Activated naive CD8-positive, alpha-beta T cell (primary cell): ENCODE data around the gene CTDNEP1.

Source experiments
- H3K27ac Mint-ChIP-seq: one replicate; pipeline ENCODE4 v1.8.0; 2021; ENCODE audit warnings: mixed read lengths
- H3K27me3 Mint-ChIP-seq: one replicate; pipeline ENCODE4 v1.8.0; 2021; ENCODE audit warnings: mixed read lengths
- H3K36me3 Mint-ChIP-seq: one replicate; pipeline ENCODE4 v1.8.0; 2021; ENCODE audit warnings: mixed read lengths
- H3K4me1 Mint-ChIP-seq: one replicate; pipeline ENCODE4 v1.8.0; 2021; ENCODE audit warnings: low read depth, mixed read lengths
- H3K4me3 Mint-ChIP-seq: one replicate; pipeline ENCODE4 v1.8.0; 2021; ENCODE audit warnings: mild to moderate bottlenecking, mixed read lengths
- H3K9me3 Mint-ChIP-seq: one replicate; pipeline ENCODE4 v1.8.0; 2021; ENCODE audit warnings: low read depth, mixed read lengths

CTDNEP1 gene

DNA sequence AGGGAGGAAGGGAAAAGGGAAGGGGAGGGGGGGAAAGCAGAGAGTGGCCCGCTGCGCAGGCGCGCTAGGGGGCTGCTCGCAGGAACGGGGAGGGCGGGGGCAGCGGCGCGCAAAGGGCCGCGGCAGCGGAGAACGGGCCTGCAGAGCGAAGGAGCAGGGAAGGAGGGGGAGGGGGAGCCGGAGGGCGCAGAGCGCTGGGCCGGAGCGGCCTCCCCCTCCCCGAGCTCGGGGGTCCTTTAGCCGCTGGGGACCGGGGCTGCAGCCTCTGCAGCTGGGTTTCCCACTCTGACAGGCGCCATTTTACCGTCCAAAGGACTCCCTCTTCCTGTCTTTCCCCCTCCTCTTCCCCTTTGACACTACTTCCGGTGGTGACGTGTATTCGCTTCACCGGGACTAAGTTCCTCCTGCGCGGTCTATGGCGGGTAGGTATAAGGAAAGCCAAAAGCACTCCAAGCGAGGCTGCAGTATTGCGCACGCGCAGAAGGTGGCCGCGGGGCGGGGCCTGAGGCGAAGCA is at the start of gene CTDNEP1:
Gene CTDNEP1 (minus strand): TSS at position 74 of the 515 bp plus-strand sequence. CDS start 438 bp downstream, outside the sequence.
- H3K27ac Mint-ChIP-seq = peak within 1 kb of the TSS; percentile 99
- H3K27me3 Mint-ChIP-seq = no peaks in the 10 kb centered on the region
- H3K4me1 Mint-ChIP-seq = peaks cover 36% of the 10 kb centered on the region
- no peaks in the 10 kb centered on the region for H3K9me3 Mint-ChIP-seq
- peak within 1 kb of the TSS; percentile 99 for H3K4me3 Mint-ChIP-seq
- H3K36me3 Mint-ChIP-seq = peaks cover 7% of the 10 kb centered on the region

DNA sequence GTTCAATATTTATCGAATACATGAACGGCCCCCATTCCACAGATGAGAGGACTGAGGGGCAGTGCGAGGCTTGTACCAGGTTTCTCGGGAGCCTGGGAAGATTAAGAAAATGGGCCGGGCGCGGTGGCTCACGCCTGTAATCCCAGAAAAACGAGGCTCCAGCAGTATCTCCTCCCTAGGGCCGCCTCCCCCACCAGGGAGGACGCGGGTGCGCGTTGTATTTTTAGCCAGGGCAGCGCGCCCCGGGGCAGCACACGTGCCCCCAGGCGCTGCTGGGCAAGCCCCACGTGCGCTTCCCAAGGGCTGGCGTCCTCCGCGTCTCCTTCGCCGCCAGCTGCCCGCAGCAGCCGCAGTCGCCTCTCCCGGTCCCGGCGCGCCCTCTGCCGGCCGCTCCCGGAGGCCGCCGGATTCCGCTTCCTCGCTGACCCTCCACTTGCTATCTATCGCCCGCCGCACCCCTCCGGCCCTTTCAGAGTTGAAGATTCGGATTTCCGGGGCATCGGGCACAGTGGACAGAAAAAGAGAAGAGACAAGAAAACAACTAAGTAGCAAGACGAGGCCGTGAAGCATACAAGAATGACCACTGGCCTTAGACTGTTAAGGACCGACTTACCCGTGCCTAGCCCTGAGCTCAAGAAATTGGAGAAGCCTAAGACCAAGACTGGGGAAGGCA is 44.8 kb upstream of the CTDNEP1 start:
- Mint-ChIP-seq H3K4me3 (no peak overlapping the region), H3K27ac (no peak overlapping the region)

DNA sequence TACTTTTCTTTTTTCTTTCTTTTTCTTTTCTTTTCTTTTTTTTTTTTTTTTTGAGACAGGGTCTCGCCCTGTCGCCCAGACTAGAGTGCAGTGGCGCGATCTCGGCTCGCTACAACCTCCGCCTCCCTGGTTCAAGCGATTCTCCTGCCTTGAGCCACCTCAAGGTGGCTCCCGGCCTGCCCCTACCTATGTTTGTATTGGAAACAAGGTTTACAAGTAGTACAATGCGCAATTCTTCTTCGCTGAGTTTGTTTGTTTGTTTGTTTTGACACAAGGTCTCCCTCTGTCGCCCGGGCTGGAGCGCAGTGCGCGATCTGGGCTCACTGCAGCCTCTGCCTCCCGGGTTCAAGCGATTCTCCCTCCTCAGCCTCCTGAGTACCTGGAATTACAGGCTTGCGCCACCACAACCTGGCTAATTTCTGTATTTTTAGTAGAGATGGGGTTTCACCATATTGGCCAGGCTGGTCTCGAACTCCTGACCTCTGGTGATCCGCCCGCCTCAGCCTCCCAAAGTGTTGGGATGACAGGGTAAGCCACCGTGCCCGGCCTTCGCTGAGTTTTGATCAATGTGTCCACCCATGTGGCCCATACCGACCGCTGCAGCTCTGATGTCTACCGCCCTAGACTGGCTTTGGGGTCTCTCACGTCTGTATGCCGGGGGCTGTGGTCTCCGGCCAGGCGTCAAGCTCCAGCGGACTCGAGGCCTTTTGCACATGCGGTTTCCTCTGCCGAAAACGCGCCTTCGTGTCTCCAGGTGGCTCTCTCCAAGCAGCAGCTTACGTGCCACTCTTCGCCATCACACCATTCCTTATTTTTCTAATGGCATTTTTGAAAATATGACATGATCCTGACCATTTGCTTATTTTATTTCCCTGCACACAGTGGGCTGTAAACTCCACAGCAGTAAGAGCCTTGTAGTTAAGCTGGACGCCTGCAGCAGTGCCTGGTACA is 44.0 kb upstream of the CTDNEP1 start:
- peaks cover 23% of the 10 kb centered on the region for H3K4me1 Mint-ChIP-seq
- H3K27me3 Mint-ChIP-seq = peaks cover 3% of the 10 kb centered on the region
- H3K9me3 Mint-ChIP-seq = no peaks in the 10 kb centered on the region
- no peaks in the 10 kb centered on the region for H3K36me3 Mint-ChIP-seq
- peak overlapping the region; percentile 85 for H3K4me3 Mint-ChIP-seq
- peak overlapping the region; percentile 50 for H3K27ac Mint-ChIP-seq

More for the DNA sequence above, 44.8 kb upstream of the CTDNEP1 start:
- Mint-ChIP-seq H3K27me3 (peaks cover 3% of the 10 kb centered on the region), H3K36me3 (no peaks in the 10 kb centered on the region), H3K9me3 (no peaks in the 10 kb centered on the region), H3K4me1 (peaks cover 23% of the 10 kb centered on the region)

DNA sequence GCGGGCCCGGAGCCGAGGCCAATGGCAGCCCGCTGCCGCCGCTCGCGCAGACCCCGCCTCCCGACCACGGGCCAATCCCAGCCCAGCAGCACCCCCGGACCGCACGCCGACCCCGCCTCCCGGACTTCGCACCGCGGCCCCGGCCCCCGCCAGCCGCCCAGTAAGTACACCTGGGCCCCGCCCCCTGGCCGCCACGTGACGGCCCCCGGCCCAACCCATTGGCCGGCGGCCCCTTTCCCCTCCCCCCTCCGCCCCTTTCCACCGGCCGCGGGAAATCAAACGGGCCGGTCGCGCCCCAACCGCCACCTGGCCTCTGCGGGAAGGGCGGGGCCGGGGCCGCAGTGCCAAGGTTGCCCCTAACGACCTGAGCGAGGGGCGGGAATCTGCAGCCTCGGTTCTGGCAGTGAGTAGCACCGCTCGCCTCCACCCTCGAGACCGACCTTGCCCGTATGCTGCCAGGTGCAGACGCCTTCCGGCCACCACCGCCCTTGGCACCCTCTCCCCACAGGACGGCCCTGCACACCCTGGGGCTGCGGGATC is 43.1 kb upstream of the CTDNEP1 start, which contains the start of gene YBX2:
Gene YBX2 (minus strand): TSS at position 26 of the 540 bp plus-strand sequence. CDS start 139 bp downstream, outside the sequence.
- Mint-ChIP-seq H3K9me3 (no peaks in the 10 kb centered on the region), H3K4me1 (peaks cover 23% of the 10 kb centered on the region), H3K27ac (peak within 1 kb of the TSS; percentile 50), H3K27me3 (peaks cover 3% of the 10 kb centered on the region), H3K4me3 (peak within 1 kb of the TSS; percentile 85), H3K36me3 (no peaks in the 10 kb centered on the region)

DNA sequence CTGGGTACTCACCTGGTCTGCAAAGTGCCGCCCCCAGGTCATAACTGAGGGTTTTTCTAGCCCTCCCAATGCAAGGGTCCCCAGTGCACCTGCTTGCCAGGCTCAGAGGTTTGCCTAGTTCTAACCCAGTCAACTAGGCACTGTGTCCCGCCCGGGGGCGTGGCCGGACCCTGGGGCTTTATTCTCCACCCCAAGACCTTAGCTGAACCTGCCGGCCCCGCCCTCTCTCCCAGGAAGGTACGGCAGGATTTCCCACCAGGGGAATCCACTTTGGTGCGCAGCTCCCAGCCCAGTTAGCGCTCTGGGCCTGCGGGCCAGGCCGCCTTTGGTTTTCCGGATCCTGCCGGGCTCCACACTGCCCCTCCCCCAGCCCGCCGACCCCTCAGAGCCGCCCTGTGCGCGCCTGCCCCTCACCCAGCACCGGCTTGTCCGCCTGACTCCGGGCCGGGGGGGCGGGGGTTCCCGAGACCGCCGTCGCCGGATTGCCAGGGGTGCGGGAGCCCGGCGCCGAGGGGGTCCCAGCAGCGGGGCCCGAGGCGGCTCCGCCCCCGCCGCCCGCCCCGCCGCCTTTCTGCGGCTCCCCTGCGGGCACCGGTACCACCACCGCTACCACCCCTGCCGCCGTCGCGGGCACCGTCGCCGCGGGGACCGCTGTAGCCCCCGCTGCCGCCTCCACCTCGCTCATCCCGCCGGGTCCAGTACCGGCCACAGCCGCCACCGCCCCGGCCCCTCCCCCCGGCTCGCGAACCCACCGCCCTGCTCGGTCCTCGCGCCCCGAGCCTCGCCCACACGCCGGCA is 42.5 kb upstream of the CTDNEP1 start:
- H3K27me3 Mint-ChIP-seq = peaks cover 3% of the 10 kb centered on the region
- no peak overlapping the region for H3K27ac Mint-ChIP-seq
- H3K4me1 Mint-ChIP-seq = peaks cover 23% of the 10 kb centered on the region
- no peaks in the 10 kb centered on the region for H3K36me3 Mint-ChIP-seq
- H3K9me3 Mint-ChIP-seq = no peaks in the 10 kb centered on the region
- H3K4me3 Mint-ChIP-seq = peak overlapping the region; percentile 59

DNA sequence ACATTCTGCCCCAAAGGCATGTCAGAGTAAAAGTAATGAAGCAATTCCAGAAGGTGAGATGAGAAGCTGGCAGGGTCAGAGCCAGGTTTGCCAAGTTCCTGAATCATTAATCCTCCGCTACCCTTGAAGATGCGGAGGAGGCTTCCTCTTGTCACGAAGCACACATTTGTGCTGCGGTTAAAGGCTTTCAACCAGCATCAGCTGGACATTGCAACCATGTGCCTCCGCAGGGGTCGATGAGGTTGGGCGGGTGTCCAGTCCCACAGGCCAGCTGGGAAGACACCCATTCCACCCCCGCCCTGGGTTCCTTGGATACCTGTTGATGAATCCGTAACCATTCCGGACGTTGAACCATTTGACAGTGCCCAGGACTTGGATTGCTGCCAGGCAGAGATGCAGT is 41.6 kb upstream of the CTDNEP1 start:
- peaks cover 23% of the 10 kb centered on the region for H3K4me1 Mint-ChIP-seq
- H3K36me3 Mint-ChIP-seq = no peaks in the 10 kb centered on the region
- H3K9me3 Mint-ChIP-seq = no peaks in the 10 kb centered on the region
- no peak overlapping the region for H3K27ac Mint-ChIP-seq
- peak overlapping the region; percentile 59 for H3K4me3 Mint-ChIP-seq
- peaks cover 3% of the 10 kb centered on the region for H3K27me3 Mint-ChIP-seq

DNA sequence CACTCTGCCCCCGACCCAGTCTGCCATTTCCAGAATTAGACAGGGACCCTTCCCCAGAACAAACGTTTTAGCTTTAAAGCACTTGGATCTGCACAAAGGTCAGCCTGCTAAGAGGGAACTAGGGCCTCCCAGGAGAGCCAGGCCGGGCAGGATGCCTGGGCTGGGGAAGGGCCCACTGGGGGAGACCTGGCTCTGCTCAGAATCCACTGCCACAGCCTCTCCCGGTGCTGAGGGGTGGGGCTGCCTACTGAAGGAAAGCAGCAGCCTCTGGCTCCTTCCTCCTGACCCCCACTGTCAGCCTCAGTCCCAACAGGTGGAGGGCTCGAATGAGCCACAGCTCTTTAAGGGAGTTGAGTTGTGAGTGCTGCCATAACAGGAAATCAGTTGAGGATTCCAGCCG is 41.2 kb upstream of the CTDNEP1 start:
- Mint-ChIP-seq H3K27me3 (peaks cover 3% of the 10 kb centered on the region), H3K4me3 (no peak overlapping the region), H3K36me3 (no peaks in the 10 kb centered on the region), H3K9me3 (no peaks in the 10 kb centered on the region), H3K4me1 (peaks cover 23% of the 10 kb centered on the region), H3K27ac (no peak overlapping the region)

DNA sequence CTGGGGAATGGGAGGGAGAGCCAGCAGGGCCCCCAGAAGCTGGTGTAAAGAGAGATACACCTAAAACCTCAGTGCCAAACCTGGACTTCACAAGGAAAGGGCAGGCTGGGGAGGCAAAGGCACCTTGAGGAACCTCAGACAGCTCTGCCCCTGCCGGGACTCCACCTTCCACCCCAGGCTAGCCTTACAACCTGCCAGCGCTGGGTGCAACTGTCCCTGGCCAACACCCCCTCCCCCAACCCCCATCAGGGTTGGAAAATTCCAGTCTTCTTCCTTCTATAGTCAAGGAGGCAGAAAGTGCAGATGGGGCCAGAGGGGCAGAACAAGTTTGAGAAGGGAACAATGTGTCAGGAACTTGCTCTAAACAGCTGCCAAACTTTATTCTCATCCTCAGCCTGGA is 40.7 kb upstream of the CTDNEP1 start:
- peaks cover 23% of the 10 kb centered on the region for H3K4me1 Mint-ChIP-seq
- no peaks in the 10 kb centered on the region for H3K36me3 Mint-ChIP-seq
- H3K27ac Mint-ChIP-seq = no peak overlapping the region
- H3K4me3 Mint-ChIP-seq = no peak overlapping the region
- H3K9me3 Mint-ChIP-seq = no peaks in the 10 kb centered on the region
- peaks cover 3% of the 10 kb centered on the region for H3K27me3 Mint-ChIP-seq

DNA sequence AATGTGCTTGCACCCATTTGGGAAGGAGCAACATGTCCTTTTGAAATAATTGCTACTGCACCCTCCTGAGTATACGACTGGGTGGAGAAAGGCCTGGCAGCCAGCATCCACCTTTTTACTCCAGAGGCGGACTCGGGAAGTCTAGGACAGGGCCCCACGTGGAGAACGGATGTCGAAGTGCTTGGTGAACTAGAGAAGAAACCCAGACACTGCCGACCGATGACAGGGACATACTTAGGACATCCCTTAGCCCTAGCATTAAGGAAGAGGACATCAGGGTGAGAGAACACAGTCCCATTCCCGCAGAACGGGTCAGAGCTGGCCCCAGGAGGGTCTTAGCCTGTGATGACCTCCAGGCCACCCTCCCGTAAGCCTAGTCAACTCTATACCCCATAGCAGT is 39.2 kb upstream of the CTDNEP1 start:
- peaks cover 15% of the 10 kb centered on the region for H3K4me1 Mint-ChIP-seq
- H3K36me3 Mint-ChIP-seq = no peaks in the 10 kb centered on the region
- no peak overlapping the region for H3K4me3 Mint-ChIP-seq
- H3K9me3 Mint-ChIP-seq = no peaks in the 10 kb centered on the region
- peaks cover 3% of the 10 kb centered on the region for H3K27me3 Mint-ChIP-seq
- H3K27ac Mint-ChIP-seq = no peak overlapping the region

DNA sequence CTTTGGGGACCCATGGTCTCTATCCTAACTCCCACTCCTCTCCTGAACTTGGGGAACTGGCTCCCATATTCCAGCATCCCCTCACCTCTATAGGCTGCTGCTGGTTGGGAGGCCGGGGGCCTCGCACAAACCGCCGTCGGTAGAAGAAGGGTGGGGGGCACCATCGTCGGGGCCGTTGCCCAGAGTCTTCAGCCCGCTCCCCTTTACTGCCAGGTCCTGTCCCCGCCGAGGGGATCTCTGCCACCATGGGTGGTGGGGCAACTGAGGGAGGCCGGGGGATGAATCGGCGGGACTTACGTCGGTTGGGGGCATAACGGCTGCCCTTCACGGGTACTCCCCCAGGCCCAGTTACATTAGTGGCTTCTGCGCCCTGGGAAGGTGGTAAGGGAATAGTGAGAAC is 38.6 kb upstream of the CTDNEP1 start:
- peaks cover under 1% of the 10 kb centered on the region for H3K27me3 Mint-ChIP-seq
- no peaks in the 10 kb centered on the region for H3K9me3 Mint-ChIP-seq
- no peak overlapping the region for H3K27ac Mint-ChIP-seq
- no peaks in the 10 kb centered on the region for H3K36me3 Mint-ChIP-seq
- H3K4me3 Mint-ChIP-seq = no peak overlapping the region
- H3K4me1 Mint-ChIP-seq = peaks cover 12% of the 10 kb centered on the region

DNA sequence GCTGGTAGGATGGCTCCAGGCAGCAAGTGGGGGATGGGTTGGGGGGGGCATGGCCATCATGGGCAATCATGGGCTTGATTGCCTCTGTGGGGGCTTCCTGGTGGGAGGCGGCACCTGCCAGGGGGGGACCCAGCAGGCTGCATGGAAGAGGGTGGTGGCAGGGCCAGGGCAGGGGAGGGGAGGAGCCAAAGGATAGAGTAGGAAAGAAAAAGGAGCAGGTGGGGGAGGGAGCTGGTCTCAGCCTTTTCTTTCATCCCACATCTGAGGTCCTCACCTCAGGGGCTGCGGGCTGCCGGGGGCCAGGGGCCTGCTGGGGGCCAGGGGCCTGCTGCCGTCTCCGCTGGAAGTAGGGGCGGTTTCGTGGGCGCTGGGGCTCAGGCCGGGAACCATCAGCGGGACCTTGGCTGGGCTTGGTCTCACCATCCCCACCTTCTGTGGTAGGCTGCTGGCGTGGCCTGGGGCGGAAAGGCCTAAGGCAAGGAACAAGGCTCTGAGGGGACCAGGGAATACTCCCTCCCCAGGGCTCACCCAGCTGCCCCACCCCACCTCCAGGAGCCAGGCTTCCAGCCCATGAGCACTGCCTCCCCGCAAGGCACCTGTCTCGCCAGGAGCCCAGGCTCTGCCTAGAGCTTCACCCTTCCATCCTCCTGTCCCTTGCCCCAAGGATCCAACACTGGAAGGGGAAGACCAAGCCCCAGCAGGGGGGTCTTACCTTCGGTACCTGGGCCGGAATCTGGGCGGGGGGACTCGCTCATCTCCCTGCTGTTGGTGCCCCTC is 37.9 kb upstream of the CTDNEP1 start:
- no peaks in the 10 kb centered on the region for H3K27me3 Mint-ChIP-seq
- H3K9me3 Mint-ChIP-seq = no peaks in the 10 kb centered on the region
- H3K36me3 Mint-ChIP-seq = no peaks in the 10 kb centered on the region
- H3K4me1 Mint-ChIP-seq = peaks cover 9% of the 10 kb centered on the region
- H3K27ac Mint-ChIP-seq = no peak overlapping the region
- H3K4me3 Mint-ChIP-seq = no peak overlapping the region

DNA sequence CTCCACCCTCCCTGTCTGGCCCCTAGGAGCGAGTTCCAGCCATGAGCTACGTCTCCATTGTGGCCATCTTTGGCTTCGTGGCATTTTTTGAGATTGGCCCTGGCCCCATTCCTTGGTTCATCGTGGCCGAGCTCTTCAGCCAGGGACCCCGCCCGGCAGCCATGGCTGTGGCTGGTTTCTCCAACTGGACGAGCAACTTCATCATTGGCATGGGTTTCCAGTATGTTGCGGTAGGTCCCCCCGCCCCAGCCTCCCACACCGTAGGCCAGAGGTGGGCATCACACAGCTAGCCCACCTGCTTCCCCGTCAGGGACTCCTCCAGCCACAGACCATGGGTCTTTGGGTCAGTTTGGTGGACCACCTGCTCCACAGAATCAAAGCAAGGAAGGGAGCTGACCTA is 34.1 kb upstream of the CTDNEP1 start:
- Mint-ChIP-seq H3K27me3 (peaks cover 7% of the 10 kb centered on the region), H3K9me3 (no peaks in the 10 kb centered on the region), H3K36me3 (no peaks in the 10 kb centered on the region), H3K27ac (no peak overlapping the region), H3K4me3 (no peak overlapping the region), H3K4me1 (peaks cover 9% of the 10 kb centered on the region)

DNA sequence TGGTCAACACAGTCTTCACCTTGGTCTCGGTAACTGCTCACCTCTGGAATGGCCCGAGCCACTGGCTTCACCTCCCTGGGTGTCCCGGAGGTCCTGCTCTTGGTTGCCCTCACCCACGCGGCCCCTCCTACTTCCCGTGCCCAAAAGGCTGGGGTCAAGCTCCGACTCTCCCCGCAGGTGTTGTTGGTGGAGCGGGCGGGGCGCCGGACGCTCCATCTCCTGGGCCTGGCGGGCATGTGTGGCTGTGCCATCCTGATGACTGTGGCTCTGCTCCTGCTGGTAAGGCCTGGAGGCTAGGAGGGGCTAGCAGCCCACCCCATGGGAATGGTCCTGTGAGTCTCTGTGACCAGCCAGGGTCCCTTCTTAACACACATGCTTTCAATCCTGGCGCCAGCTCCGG is 33.4 kb upstream of the CTDNEP1 start:
- no peaks in the 10 kb centered on the region for H3K9me3 Mint-ChIP-seq
- H3K36me3 Mint-ChIP-seq = no peaks in the 10 kb centered on the region

More for the DNA sequence above, 33.4 kb upstream of the CTDNEP1 start:
- peaks cover 10% of the 10 kb centered on the region for H3K4me1 Mint-ChIP-seq
- H3K27me3 Mint-ChIP-seq = peaks cover 7% of the 10 kb centered on the region
- no peak overlapping the region for H3K27ac Mint-ChIP-seq
- H3K4me3 Mint-ChIP-seq = no peak overlapping the region
